Tibial nerve (tissue), 3 donors: ENCODE data around the gene FBXO8.

Experiments used
- EP300 ChIP-seq, 2 donors: sonication (generic); formaldehyde crosslinking; IDR thresholded peaks; one replicate each; pipeline ENCODE4 v1.6.1; 2017; ENCODE audit warnings: antibody characterized with exemption in 2 of 2, mild to moderate bottlenecking in 1 of 2
- POLR2A ChIP-seq, 2 donors: fragments of 450-650 bp; IDR thresholded peaks; one replicate each; pipeline ENCODE4 v1.6.1; 2017; ENCODE audit warnings: antibody characterized with exemption in 2 of 2, mild to moderate bottlenecking in 2 of 2, moderate library complexity in 2 of 2

DNA sequence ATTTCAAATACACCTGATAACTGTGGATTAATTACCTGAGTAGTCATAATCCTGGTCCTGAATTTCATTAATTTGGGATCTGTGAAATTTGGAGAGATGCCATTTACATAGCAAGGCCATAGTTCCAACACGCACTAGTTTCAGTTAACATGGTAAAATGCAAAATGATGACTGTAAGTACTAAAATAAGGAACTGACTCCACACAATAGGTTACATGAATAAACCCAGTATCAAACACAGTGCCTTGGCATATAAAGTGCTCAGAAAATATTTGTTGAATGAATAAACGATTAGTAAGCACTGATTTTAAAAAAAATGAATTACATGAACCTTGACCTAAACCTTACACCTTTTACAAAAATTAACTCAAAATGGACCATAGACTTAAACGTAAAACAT, 9.0 kb downstream of the FBXO8 start:
- no peak for TF ChIP-seq POLR2A (IDR thresholded peaks at IDR 0.05)
- no peak for TF ChIP-seq EP300 (IDR thresholded peaks at IDR 0.05)
